WTC11 (cell line): ENCODE measurements around the gene AMBN. TPM values are rescaled to one million over a fixed set of nuclear protein-coding genes. Genes with fewer than 3 reads are reported as not detected.

Experiments
- ATAC-seq: fragments of 200-7000 bp; cut with Tn5 transposase; 2 replicates; pipeline ENCODE4 v1.10.0; 2021; ENCODE audit warnings: mild to moderate bottlenecking, moderate library complexity
- CTCF ChIA-PET: fragments of 300-600 bp; sonication (Branson Sonifier 250); formaldehyde crosslinking; loops from one replicate; lab custom pipeline; 2021; ENCODE audit warnings: antibody characterized with exemption; lab: Charles Lee
- POLR2A ChIA-PET: fragments of 350-600 bp; sonication (Branson Sonifier 250); formaldehyde crosslinking; loops from one replicate; lab custom pipeline; 2021; ENCODE audit warnings: antibody characterized with exemption; lab: Charles Lee
- DNase-seq: peaks from one replicate; pipeline ENCODE4 v3.0.0; 2021; ENCODE audit warnings: low spot score
- H3K27ac Mint-ChIP-seq: 2 replicates; pipeline ENCODE4 v1.8.0; 2021; ENCODE audit warnings: mixed read lengths
- H3K27me3 Mint-ChIP-seq: 2 replicates; pipeline ENCODE4 v1.8.0; 2021; ENCODE audit warnings: low read depth, mild to moderate bottlenecking, moderate library complexity, mixed read lengths
- H3K36me3 Mint-ChIP-seq: 2 replicates; pipeline ENCODE4 v1.8.0; 2021; ENCODE audit warnings: mixed read lengths
- H3K4me1 Mint-ChIP-seq: 2 replicates; pipeline ENCODE4 v1.8.0; 2022; ENCODE audit warnings: mixed read lengths
- H3K4me3 Mint-ChIP-seq: 2 replicates; pipeline ENCODE4 v1.8.0; 2021; ENCODE audit warnings: mild to moderate bottlenecking, moderate library complexity, mixed read lengths
- H3K9me3 Mint-ChIP-seq: 2 replicates; pipeline ENCODE4 v1.8.0; 2021; ENCODE audit warnings: mixed read lengths
- AFF4 ChIP-seq: sonication (generic); formaldehyde crosslinking; IDR thresholded peaks from 2 replicates; pipeline ENCODE4 v1.8.1; 2023; ENCODE audit warnings: mild to moderate bottlenecking, missing genetic modification reagents, borderline replicate concordance
- ATF3 ChIP-seq: sonication (generic); formaldehyde crosslinking; conservative IDR thresholded peaks from 2 replicates; pipeline ENCODE4 v1.8.1; 2022; ENCODE audit warnings: mild to moderate bottlenecking, missing genetic modification reagents
- CREM ChIP-seq: sonication (generic); formaldehyde crosslinking; IDR thresholded peaks from 2 replicates; pipeline ENCODE4 v1.8.1; 2022; ENCODE audit warnings: mild to moderate bottlenecking, missing genetic modification reagents, moderate library complexity
- FOXJ3 ChIP-seq: sonication (generic); formaldehyde crosslinking; IDR thresholded peaks from 2 replicates; pipeline ENCODE4 v1.9.0; 2021; ENCODE audit warnings: missing genetic modification reagents, mild to moderate bottlenecking, borderline replicate concordance
- GTF2I ChIP-seq: fragments of 250-450 bp; sonication (Bioruptor Pico); conservative IDR thresholded peaks from 2 replicates; pipeline ENCODE4 v1.4.0; 2021; ENCODE audit warnings: mild to moderate bottlenecking
- HMGA2 ChIP-seq: fragments of 250-450 bp; sonication (Bioruptor Pico); IDR thresholded peaks from 2 replicates; pipeline ENCODE4 v1.4.0; 2021; ENCODE audit warnings: mild to moderate bottlenecking, moderate library complexity
- MXD4 ChIP-seq: fragments of 250-450 bp; sonication (Bioruptor Pico); IDR thresholded peaks from 2 replicates; pipeline ENCODE4 v1.8.0; 2021; ENCODE audit warnings: mild to moderate bottlenecking, moderate library complexity, borderline replicate concordance
- MYBL2 ChIP-seq: sonication (generic); formaldehyde crosslinking; IDR thresholded peaks from 2 replicates; pipeline ENCODE4 v1.8.1; 2023; ENCODE audit warnings: mild to moderate bottlenecking, moderate library complexity, missing genetic modification reagents
- NFE2L1 ChIP-seq: sonication (generic); formaldehyde crosslinking; IDR thresholded peaks from 2 replicates; pipeline ENCODE4 v1.8.1; 2023; ENCODE audit warnings: missing genetic modification reagents
- NR1H2 ChIP-seq: sonication (generic); formaldehyde crosslinking; IDR thresholded peaks from 2 replicates; pipeline ENCODE4 v1.9.0; 2021; ENCODE audit warnings: mild to moderate bottlenecking, moderate library complexity, missing genetic modification reagents
- NR3C1 ChIP-seq: sonication (generic); formaldehyde crosslinking; conservative IDR thresholded peaks from 2 replicates; pipeline ENCODE4 v1.8.1; 2023; ENCODE audit warnings: low read depth, mild to moderate bottlenecking, missing genetic modification reagents
- RORB ChIP-seq: fragments of 250-450 bp; sonication (Bioruptor Pico); IDR thresholded peaks from 2 replicates; pipeline ENCODE4 v1.9.0; 2021; ENCODE audit warnings: mild to moderate bottlenecking
- TEAD1 ChIP-seq: sonication (generic); formaldehyde crosslinking; IDR thresholded peaks from 2 replicates; pipeline ENCODE4 v1.8.0; 2022; ENCODE audit warnings: mild to moderate bottlenecking, missing genetic modification reagents
- USF1 ChIP-seq: sonication (generic); formaldehyde crosslinking; IDR thresholded peaks from 2 replicates; pipeline ENCODE4 v1.8.0; 2022; ENCODE audit warnings: mild to moderate bottlenecking, missing genetic modification reagents
- ZBTB21 ChIP-seq: sonication (generic); formaldehyde crosslinking; IDR thresholded peaks from 2 replicates; pipeline ENCODE4 v1.8.1; 2023; ENCODE audit warnings: mild to moderate bottlenecking, missing genetic modification reagents, borderline replicate concordance
- ZNF138 ChIP-seq: sonication (generic); formaldehyde crosslinking; conservative IDR thresholded peaks from 2 replicates; pipeline ENCODE4 v1.8.1; 2022; ENCODE audit warnings: mild to moderate bottlenecking, moderate library complexity, missing genetic modification reagents
- ZNF232 ChIP-seq: sonication (generic); formaldehyde crosslinking; IDR thresholded peaks from 2 replicates; pipeline ENCODE4 v1.8.0; 2022; ENCODE audit warnings: mild to moderate bottlenecking, missing genetic modification reagents
- ZNF263 ChIP-seq: sonication (generic); formaldehyde crosslinking; IDR thresholded peaks from 2 replicates; pipeline ENCODE4 v1.8.1; 2022; ENCODE audit warnings: low read depth, mild to moderate bottlenecking, moderate library complexity, missing genetic modification reagents
- ZNF423 ChIP-seq: fragments of 250-450 bp; sonication (Bioruptor Pico); IDR thresholded peaks from 2 replicates; pipeline ENCODE4 v2.1.2; 2022; ENCODE audit warnings: mild to moderate bottlenecking, moderate library complexity
- total RNA-seq: library from RNA; stranded (reverse); gene quantifications from 3 replicates; pipeline ENCODE4 v1.2.3, GENCODE V29; 2021
- TF ChIP-seq, protein P1 (sequence below): fragments of 250-450 bp; sonication (Bioruptor Pico); IDR thresholded peaks from 2 replicates; pipeline ENCODE4 v1.9.0; 2021; ENCODE audit warnings: moderate library complexity, mild to moderate bottlenecking, inconsistent platforms, borderline replicate concordance
- TF ChIP-seq, protein P2 (sequence below): sonication (generic); formaldehyde crosslinking; IDR thresholded peaks from 2 replicates; pipeline ENCODE4 v1.8.1; 2023; ENCODE audit warnings: mild to moderate bottlenecking, missing genetic modification reagents
- TF ChIP-seq, protein P3 (sequence below): sonication (generic); formaldehyde crosslinking; IDR thresholded peaks from 2 replicates; pipeline ENCODE4 v1.8.0; 2022; ENCODE audit warnings: mild to moderate bottlenecking, missing genetic modification reagents
- TF ChIP-seq, protein P4 (sequence below): fragments of 250-450 bp; sonication (Bioruptor Pico); IDR thresholded peaks from 2 replicates; pipeline ENCODE4 v1.9.0; 2021; ENCODE audit warnings: mild to moderate bottlenecking
- TF ChIP-seq, protein P5 (sequence below): sonication (generic); formaldehyde crosslinking; IDR thresholded peaks from 2 replicates; pipeline ENCODE4 v1.8.1; 2023; ENCODE audit warnings: mild to moderate bottlenecking, missing genetic modification reagents, moderate library complexity

Gene AMBN
- total RNA-seq, 1 experiment from 2014 or later, result not detected

- TF ChIP-seq CREM (CRISPR knock-in tag) (no peak), FOXJ3 (no peak)
These were observed 11.8 kb downstream of the AMBN start (continued) for GRCh38 chr4:70603856-70604255.

DNA sequence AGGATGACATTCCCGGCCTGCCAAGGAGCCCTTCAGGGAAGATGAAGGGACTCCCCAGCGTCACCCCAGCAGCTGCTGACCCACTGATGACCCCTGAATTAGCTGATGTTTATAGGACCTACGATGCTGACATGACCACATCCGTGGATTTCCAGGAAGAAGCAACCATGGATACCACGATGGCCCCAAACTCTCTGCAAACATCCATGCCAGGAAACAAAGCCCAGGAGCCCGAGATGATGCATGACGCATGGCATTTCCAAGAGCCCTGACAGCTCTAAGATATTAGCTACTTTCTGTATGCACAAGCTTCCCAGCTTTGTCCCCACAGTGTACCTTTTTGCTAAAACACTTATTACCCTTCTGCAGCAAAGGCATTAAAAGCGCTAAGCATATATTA, 14.4 kb downstream of the AMBN start:
- Mint-ChIP-seq H3K36me3 (no peaks in the 10 kb centered on the region), H3K27ac (no peak overlapping the region), H3K4me3 (no peak overlapping the region), H3K4me1 (peaks cover 6% of the 10 kb centered on the region; the same call in 1 of the 2 replicates), H3K27me3 (no peaks in the 10 kb centered on the region), H3K9me3 (peaks cover 4% of the 10 kb centered on the region)
- TF ChIP-seq, protein P1, sequence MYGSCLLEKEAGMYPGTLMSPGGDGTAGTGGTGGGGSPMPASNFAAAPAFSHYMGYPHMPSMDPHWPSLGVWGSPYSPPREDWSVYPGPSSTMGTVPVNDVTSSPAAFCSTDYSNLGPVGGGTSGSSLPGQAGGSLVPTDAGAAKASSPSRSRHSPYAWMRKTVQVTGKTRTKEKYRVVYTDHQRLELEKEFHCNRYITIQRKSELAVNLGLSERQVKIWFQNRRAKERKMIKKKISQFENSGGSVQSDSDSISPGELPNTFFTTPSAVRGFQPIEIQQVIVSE (CRISPR knock-in tag), result no peak
- TF ChIP-seq NR1H2 (CRISPR knock-in tag) (no peak), ZNF423 (CRISPR knock-in tag) (no peak), MXD4 (CRISPR knock-in tag) (no peak), HMGA2 (CRISPR knock-in tag) (no peak), AFF4 (no peak), ZBTB21 (CRISPR knock-in tag) (no peak), NR3C1 (CRISPR knock-in tag) (no peak)
- TF ChIP-seq, protein P2, sequence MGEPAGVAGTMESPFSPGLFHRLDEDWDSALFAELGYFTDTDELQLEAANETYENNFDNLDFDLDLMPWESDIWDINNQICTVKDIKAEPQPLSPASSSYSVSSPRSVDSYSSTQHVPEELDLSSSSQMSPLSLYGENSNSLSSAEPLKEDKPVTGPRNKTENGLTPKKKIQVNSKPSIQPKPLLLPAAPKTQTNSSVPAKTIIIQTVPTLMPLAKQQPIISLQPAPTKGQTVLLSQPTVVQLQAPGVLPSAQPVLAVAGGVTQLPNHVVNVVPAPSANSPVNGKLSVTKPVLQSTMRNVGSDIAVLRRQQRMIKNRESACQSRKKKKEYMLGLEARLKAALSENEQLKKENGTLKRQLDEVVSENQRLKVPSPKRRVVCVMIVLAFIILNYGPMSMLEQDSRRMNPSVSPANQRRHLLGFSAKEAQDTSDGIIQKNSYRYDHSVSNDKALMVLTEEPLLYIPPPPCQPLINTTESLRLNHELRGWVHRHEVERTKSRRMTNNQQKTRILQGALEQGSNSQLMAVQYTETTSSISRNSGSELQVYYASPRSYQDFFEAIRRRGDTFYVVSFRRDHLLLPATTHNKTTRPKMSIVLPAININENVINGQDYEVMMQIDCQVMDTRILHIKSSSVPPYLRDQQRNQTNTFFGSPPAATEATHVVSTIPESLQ, result no peak
- TF ChIP-seq, protein P3, sequence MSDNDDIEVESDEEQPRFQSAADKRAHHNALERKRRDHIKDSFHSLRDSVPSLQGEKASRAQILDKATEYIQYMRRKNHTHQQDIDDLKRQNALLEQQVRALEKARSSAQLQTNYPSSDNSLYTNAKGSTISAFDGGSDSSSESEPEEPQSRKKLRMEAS (CRISPR knock-in tag), result no peak
- TF ChIP-seq, protein P4, sequence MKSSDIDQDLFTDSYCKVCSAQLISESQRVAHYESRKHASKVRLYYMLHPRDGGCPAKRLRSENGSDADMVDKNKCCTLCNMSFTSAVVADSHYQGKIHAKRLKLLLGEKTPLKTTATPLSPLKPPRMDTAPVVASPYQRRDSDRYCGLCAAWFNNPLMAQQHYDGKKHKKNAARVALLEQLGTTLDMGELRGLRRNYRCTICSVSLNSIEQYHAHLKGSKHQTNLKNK, result no peak
- ATAC-seq, result no peak
- CTCF ChIA-PET, result no interaction called here
- no peak for DNase-seq
- POLR2A ChIA-PET, result no interaction called here

- Mint-ChIP-seq H3K27ac (no peak overlapping the region; the same call in 1 of the 2 replicates), H3K36me3 (no peaks in the 10 kb centered on the region)
- TF ChIP-seq GTF2I (CRISPR knock-in tag), result no peak
- TF ChIP-seq, protein P4, result no peak
- no peak for TF ChIP-seq TEAD1
- no peak for TF ChIP-seq NFE2L1 (CRISPR knock-in tag)
- TF ChIP-seq ZNF138, result no peak
- no peak for TF ChIP-seq ZNF263 (CRISPR knock-in tag)
- TF ChIP-seq, protein P5, sequence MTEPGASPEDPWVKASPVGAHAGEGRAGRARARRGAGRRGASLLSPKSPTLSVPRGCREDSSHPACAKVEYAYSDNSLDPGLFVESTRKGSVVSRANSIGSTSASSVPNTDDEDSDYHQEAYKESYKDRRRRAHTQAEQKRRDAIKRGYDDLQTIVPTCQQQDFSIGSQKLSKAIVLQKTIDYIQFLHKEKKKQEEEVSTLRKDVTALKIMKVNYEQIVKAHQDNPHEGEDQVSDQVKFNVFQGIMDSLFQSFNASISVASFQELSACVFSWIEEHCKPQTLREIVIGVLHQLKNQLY (CRISPR knock-in tag), result no peak
- no peak for TF ChIP-seq ATF3 (CRISPR knock-in tag)
- TF ChIP-seq MYBL2 (CRISPR knock-in tag), result no peak
- TF ChIP-seq ZNF232 (CRISPR knock-in tag), result no peak
- TF ChIP-seq USF1 (CRISPR knock-in tag), result no peak
- TF ChIP-seq RORB (CRISPR knock-in tag), result no peak
- no peak for TF ChIP-seq HMGA2 (CRISPR knock-in tag)
These were observed 15.3 kb downstream of the AMBN start for GRCh38 chr4:70607334-70607853.

More at GRCh38 chr4:70607334-70607853, 15.3 kb downstream of the AMBN start:
- POLR2A ChIA-PET, result no interaction called here
- CTCF ChIA-PET, result no interaction called here
- no peak for DNase-seq
- Mint-ChIP-seq H3K27me3 (no peaks in the 10 kb centered on the region), H3K9me3 (peaks cover 4% of the 10 kb centered on the region), H3K4me3 (no peak overlapping the region), H3K4me1 (peaks cover 6% of the 10 kb centered on the region; the same call in 1 of the 2 replicates)
- no peak for ATAC-seq
